GM12875 (cell line): ENCODE results near the gene DAB2IP.

Source experiments
- H3K4me3 ChIP-seq: one replicate; pipeline ENCODE4 v1.5.1; 2011; ENCODE audit warnings: low read depth, low read length, control low read depth
- CTCF ChIP-seq: IDR thresholded peaks from 2 replicates; pipeline ENCODE4 v1.5.1; 2011; ENCODE audit warnings: low read depth, mild to moderate bottlenecking, control low read depth, inconsistent platforms, low read length, moderate library complexity, borderline replicate concordance; ENCODE audit not compliant: insufficient read depth

The DAB2IP gene

DNA sequence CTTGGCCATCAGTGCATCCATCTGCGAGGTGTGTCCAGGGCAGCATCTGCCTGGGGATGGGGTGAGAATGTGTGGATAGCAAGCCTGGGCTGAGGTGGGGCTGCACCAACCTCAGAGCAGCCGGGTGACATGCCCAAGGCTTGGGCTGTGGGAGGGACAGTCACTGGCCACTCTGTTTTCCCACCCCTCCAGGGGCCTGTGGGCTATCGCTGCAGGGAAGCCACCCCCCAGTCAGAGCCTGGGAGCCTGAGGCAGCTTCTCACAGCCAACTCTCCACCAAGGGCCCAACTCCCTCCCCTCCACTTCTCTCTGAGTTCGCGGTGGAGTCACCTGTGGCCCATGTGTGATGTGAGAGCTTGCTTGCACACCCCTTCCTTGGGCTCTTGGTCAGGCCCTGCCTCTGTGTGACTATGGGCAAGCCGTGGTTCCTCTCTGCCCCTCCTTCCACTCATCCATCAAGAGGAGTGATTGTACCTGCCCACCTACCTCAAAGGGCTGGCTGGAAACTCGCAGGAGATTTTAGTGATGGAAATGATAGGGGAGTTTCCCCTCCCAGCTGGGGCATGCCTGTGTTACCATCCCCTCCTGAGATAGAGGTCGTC, 54.8 kb downstream of the DAB2IP start:
- H3K4me3 ChIP-seq, result no peak overlapping the region
- no peak for TF ChIP-seq CTCF

GRCh38 chr9:121707477-121708424, 56.3 kb downstream of the DAB2IP start:
- TF ChIP-seq CTCF, result no peak
- H3K4me3 ChIP-seq, result no peak overlapping the region

DNA sequence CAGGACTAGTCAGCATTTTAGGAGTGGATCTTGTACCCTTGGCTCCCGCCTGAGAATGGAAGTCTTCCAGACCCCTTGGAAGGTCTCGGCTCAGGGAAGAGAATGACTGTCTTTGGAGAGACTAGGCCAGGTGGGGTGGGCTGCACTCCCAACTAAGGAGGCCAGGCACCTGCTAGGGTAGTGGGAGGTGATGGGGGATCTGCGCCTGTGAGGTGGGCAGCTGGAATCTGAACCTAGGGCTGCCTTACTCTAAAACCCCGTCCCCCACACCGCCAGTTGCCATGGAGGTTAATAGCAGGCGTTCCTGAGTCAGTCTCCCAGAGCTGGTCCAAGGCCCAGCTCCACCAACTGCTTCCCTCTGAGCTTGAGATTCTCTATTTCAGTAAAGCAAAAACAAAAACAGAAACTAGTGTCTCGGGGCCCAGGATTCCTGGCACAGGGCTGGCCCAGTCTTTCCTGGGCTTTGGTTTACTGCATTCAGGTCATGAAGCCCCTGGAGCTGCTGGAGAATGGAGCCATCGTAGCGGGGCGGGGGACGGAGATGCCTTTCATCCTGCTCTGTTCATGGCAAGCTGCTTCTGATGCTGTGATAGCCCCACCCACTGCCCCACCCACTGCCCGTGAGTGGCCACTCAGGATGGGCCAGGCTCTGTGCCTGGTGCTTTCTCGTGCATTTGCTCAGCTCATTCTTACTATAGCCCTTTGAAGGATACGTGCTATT, 57.5 kb downstream of the DAB2IP start:
- no peak for TF ChIP-seq CTCF

DNA sequence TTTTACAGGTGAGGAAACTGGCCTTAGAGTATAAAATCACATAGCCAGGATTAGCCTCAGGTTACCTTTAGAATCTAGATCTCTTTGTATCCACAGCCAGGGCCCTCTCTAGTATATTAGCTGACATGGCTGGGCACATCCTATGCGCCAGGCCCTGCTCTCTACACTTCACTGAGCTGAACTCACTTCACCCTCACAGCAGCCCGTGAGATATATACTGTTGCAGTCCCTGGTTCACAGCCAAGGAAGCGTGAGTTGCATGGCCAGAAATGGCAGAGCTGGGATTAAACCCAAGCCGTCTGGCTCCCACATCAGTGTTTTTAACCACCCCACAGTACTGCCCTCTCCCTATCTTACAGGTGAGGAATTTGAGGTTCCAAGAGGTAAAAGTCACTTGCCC, 58.4 kb downstream of the DAB2IP start:
- no peak overlapping the region for H3K4me3 ChIP-seq
- TF ChIP-seq CTCF, result no peak

More for the DNA sequence above, 57.5 kb downstream of the DAB2IP start:
- H3K4me3 ChIP-seq, result no peak overlapping the region

DNA sequence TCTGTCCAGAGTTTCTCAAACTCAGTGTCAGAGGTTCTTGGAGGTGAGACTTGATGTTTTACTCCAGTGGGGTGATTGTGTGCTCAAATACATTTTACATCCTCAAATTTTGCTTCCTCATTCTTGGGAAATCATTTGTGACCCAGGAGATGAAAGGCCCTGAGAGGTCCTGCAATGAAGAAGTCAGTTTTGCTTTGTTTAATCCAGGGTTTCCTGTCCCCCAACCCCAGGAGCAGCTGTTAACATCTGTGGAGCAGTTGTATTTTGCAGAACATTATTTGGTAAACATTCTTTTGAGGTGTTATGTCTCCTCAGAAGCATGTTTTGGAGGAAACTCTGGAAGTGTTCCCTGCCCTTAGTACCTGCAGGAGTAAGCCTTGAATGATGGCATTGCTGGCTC, 59.8 kb downstream of the DAB2IP start:
- H3K4me3 ChIP-seq, result no peak overlapping the region
- no peak for TF ChIP-seq CTCF

- TF ChIP-seq CTCF, result no peak
These were observed 60.4 kb downstream of the DAB2IP start for GRCh38 chr9:121711797-121712196.

More at GRCh38 chr9:121711797-121712196, 60.4 kb downstream of the DAB2IP start:
- no peak overlapping the region for H3K4me3 ChIP-seq
